Smooth muscle cell (in vitro differentiated cells): Measurements from ENCODE around the gene MYCBPAP. TPM values are rescaled to one million over a fixed set of nuclear protein-coding genes. Genes with fewer than 3 reads are reported as not detected.

ENCODE experiments used
- DNase-seq: peaks from one replicate; lab custom pipeline; 2025; ENCODE audit not compliant: unreplicated experiment; lab: John Stamatoyannopoulos, UW
- H2AFZ ChIP-seq: fragments of 200-600 bp; sonication (generic); 2 replicates; pipeline ENCODE4 v1.6.0; 2016; ENCODE audit warnings: antibody characterized with exemption, low read depth, mild to moderate bottlenecking
- H3F3A ChIP-seq: fragments of 200-600 bp; sonication (generic); 2 replicates; pipeline ENCODE4 v1.6.0; 2017; ENCODE audit warnings: antibody characterized with exemption, low read depth
- H3K27ac ChIP-seq: fragments of 200-600 bp; sonication (generic); 2 replicates; pipeline ENCODE4 v1.5.1; 2016; ENCODE audit warnings: low read depth, mild to moderate bottlenecking
- H3K27me3 ChIP-seq: fragments of 200-600 bp; sonication (generic); 2 replicates; pipeline ENCODE4 v1.6.1; 2016; ENCODE audit warnings: low read depth, mild to moderate bottlenecking
- H3K36me3 ChIP-seq: fragments of 200-600 bp; sonication (generic); 2 replicates; pipeline ENCODE4 v1.5.1; 2016; ENCODE audit warnings: low read depth
- H3K4me1 ChIP-seq: fragments of 200-600 bp; sonication (generic); 2 replicates; pipeline ENCODE4 v1.5.1; 2016; ENCODE audit warnings: low read depth
- H3K4me2 ChIP-seq: fragments of 200-600 bp; sonication (generic); 2 replicates; pipeline ENCODE4 v1.6.0; 2016; ENCODE audit warnings: mild to moderate bottlenecking
- H3K4me3 ChIP-seq: fragments of 200-600 bp; sonication (generic); 2 replicates; pipeline ENCODE4 v1.5.1; 2016; ENCODE audit warnings: mild to moderate bottlenecking
- H3K79me2 ChIP-seq: fragments of 200-600 bp; sonication (generic); 2 replicates; pipeline ENCODE4 v1.6.0; 2016; ENCODE audit warnings: low read depth, mild to moderate bottlenecking
- H3K9ac ChIP-seq: fragments of 200-600 bp; sonication (generic); 2 replicates; pipeline ENCODE4 v1.6.0; 2016; ENCODE audit warnings: low read depth
- H3K9me3 ChIP-seq: fragments of 200-600 bp; sonication (generic); replicated peaks from 2 replicates; pipeline ENCODE4 v1.5.1; 2016; ENCODE audit warnings: low read depth
- H4K20me1 ChIP-seq: fragments of 200-600 bp; sonication (generic); 2 replicates; pipeline ENCODE4 v1.6.0; 2016; ENCODE audit warnings: low read depth
- CTCF ChIP-seq: fragments of 200-600 bp; sonication (generic); IDR thresholded peaks from 2 replicates; pipeline ENCODE4 v1.5.1; 2017; ENCODE audit warnings: borderline replicate concordance, mild to moderate bottlenecking, antibody characterized with exemption; ENCODE audit not compliant: insufficient read depth, poor library complexity, severe bottlenecking
- WGBS: methylation state at CpG from one replicate; pipeline ENCODE4 v1.1.7; 2016; ENCODE audit warnings: low lambda C conversion rate; 5-methylcytosine and 5-hydroxymethylcytosine counted together
- polyA plus RNA-seq: library from polyadenylated mRNA; unstranded; fragments of >200 nt; fragmentation: Nextera tagmentation; extraction: Ambion mirVana; gene quantifications from 2 replicates; pipeline ENCODE4 v1.2.1, GENCODE V29; 2016
- total RNA-seq: library from RNA; depleted of rRNA; stranded (reverse); fragments of >200 nt; gene quantifications from 2 replicates; pipeline ENCODE4 v1.2.3, GENCODE V29; 2014

The MYCBPAP gene
- total and polyA plus RNA-seq, 2 experiments from 2014 or later, result 0.90 to 0.97 TPM

GRCh38 chr17:50566886-50567285 lies 58.6 kb downstream of the MYCBPAP start:
- Histone ChIP-seq H3K9me3 (no peaks in the 10 kb centered on the region), H3K9ac (no peak overlapping the region), H3K79me2 (no peaks in the 10 kb centered on the region), H3K4me2 (no peak overlapping the region), H3K27ac (no peak overlapping the region), H3K27me3 (peaks cover 26% of the 10 kb centered on the region), H4K20me1 (no peaks in the 10 kb centered on the region), H3K36me3 (no peaks in the 10 kb centered on the region), H3K4me1 (peaks cover 24% of the 10 kb centered on the region), H2AFZ (no peak overlapping the region), H3F3A (no peaks in the 10 kb centered on the region), H3K4me3 (no peak overlapping the region)
- no peak for DNase-seq
- TF ChIP-seq CTCF, result no peak
- 63% methylated on average over 2 of the region's 2 CpGs for WGBS

- Histone ChIP-seq H3F3A (no peaks in the 10 kb centered on the region), H3K4me1 (peaks cover 13% of the 10 kb centered on the region), H3K27me3 (peaks cover 9% of the 10 kb centered on the region), H4K20me1 (no peaks in the 10 kb centered on the region), H3K4me3 (no peak overlapping the region), H3K27ac (no peak overlapping the region), H3K36me3 (no peaks in the 10 kb centered on the region), H3K79me2 (no peaks in the 10 kb centered on the region), H3K4me2 (no peak overlapping the region), H3K9ac (no peak overlapping the region), H3K9me3 (no peaks in the 10 kb centered on the region), H2AFZ (no peak overlapping the region)
- WGBS, result 95% methylated on average over 9 of the region's 12 CpGs
- no peak for TF ChIP-seq CTCF
- no peak for DNase-seq
Measured at GRCh38 chr17:50568659-50569058, 60.4 kb downstream of the MYCBPAP start.

GRCh38 chr17:50569592-50569991 lies 61.4 kb downstream of the MYCBPAP start:
- Histone ChIP-seq H3K4me1 (peaks cover 10% of the 10 kb centered on the region), H3F3A (no peaks in the 10 kb centered on the region)

More at GRCh38 chr17:50569592-50569991, 61.4 kb downstream of the MYCBPAP start:
- H3K27ac ChIP-seq, result no peak overlapping the region
- H3K36me3 ChIP-seq, result no peaks in the 10 kb centered on the region
- no peak for DNase-seq
- H3K4me3 ChIP-seq, result no peak overlapping the region
- no peak overlapping the region for H2AFZ ChIP-seq
- no peaks in the 10 kb centered on the region for H3K9me3 ChIP-seq
- WGBS, result 65% methylated on average over 7 of the region's 7 CpGs
- H4K20me1 ChIP-seq, result no peaks in the 10 kb centered on the region
- peaks cover 9% of the 10 kb centered on the region for H3K27me3 ChIP-seq
- no peak for TF ChIP-seq CTCF
- H3K4me2 ChIP-seq, result no peak overlapping the region
- no peak overlapping the region for H3K9ac ChIP-seq
- no peaks in the 10 kb centered on the region for H3K79me2 ChIP-seq
